HepG2 (cell line): Measurements from ENCODE around the gene TUBGCP3. TPM values are rescaled to one million over a fixed set of nuclear protein-coding genes. Genes with fewer than 3 reads are reported as not detected.

ENCODE experiments used
- ATAC-seq: fragments of 200-7000 bp; cut with Tn5 transposase; 3 replicates; pipeline ENCODE4 v1.9.1; 2020; ENCODE audit warnings: mild to moderate bottlenecking, moderate library complexity
- BruUV-seq: library from RNA; stranded (reverse); fragments of 400-500 nt; replicated peaks from 2 replicates; lab custom pipeline; 2021; lab: Mats Ljungman, UMichigan
- CTCF ChIA-PET: fragments of 300-600 bp; formaldehyde crosslinking; extraction: SDS; loops from one replicate; lab custom pipeline; 2021; ENCODE audit warnings: low total read pairs, inconsistent platforms, low intra/inter-chr PET ratio; lab: Yijun Ruan, JAX
- POLR2A ChIA-PET: fragments of 350-600 bp; sonication (Branson Sonifier 250); formaldehyde crosslinking; loops from one replicate; lab custom pipeline; 2020; ENCODE audit warnings: antibody characterized with exemption, inconsistent platforms; lab: Yijun Ruan, JAX
- DNase-seq: peaks from one replicate; pipeline ENCODE4 v3.0.0-alpha.2; 2015; ENCODE audit warnings: low spot score
- FAIRE-seq: peaks from 3 replicates; lab custom pipeline; 2011; peaks lifted over from hg19 to GRCh38; lab: Jason Lieb, UNC
- H2AFZ ChIP-seq: one replicate; pipeline ENCODE4 v1.6.1; 2011; ENCODE audit warnings: low read length, inconsistent platforms
- H3K27ac ChIP-seq: fragments of 300-600 bp; 3 replicates; pipeline ENCODE4 v1.8.0; 2011; ENCODE audit warnings: mixed run types, mild to moderate bottlenecking, mixed read lengths, low read length, inconsistent platforms; ENCODE audit not compliant: insufficient read depth; ENCODE audit errors: extremely low read length
- H3K27me3 ChIP-seq, 2 experiments: fragments of 200-600 bp in 1 of 2; 2 replicates in 1 of 2; 3 replicates in 1 of 2; pipeline versions ENCODE4 v1.6.0 to v1.8.0; 2011; ENCODE audit warnings: low read length in 2 of 2, mild to moderate bottlenecking in 2 of 2, moderate library complexity in 2 of 2, inconsistent platforms in 1 of 2; ENCODE audit not compliant: insufficient read depth in 2 of 2, control insufficient read depth in 1 of 2
- H3K36me3 ChIP-seq, 2 experiments: fragments of 200-600 bp in 1 of 2; replicated peaks in 1 of 2; 2 replicates in 1 of 2; 3 replicates in 1 of 2; pipeline versions ENCODE4 v1.5.1 to v1.8.0; 2011; ENCODE audit warnings: low read length in 2 of 2, inconsistent platforms in 1 of 2; ENCODE audit not compliant: insufficient read depth in 2 of 2, control insufficient read depth in 1 of 2
- H3K4me1 ChIP-seq: 2 replicates; pipeline ENCODE4 v1.5.1; 2012; ENCODE audit warnings: low read length, inconsistent platforms; ENCODE audit not compliant: insufficient read depth
- H3K4me2 ChIP-seq: 2 replicates; pipeline ENCODE4 v1.6.0; 2011; ENCODE audit warnings: low read depth, low read length, inconsistent platforms
- H3K4me3 ChIP-seq, 3 experiments: fragments of 200-600 bp in 1 of 3; sonication (generic), shearing (Covaris generic) in 1 of 3; replicated peaks in 1 of 3; 2 replicates each; pipeline ENCODE4 v1.5.1; 2011 to 2016; ENCODE audit warnings: low read length in 3 of 3, inconsistent platforms in 2 of 3, low read depth in 2 of 3, mild to moderate bottlenecking in 2 of 3, control low read depth in 1 of 3, mixed read lengths in 1 of 3; ENCODE audit not compliant: insufficient read depth in 1 of 3
- H3K79me2 ChIP-seq: one replicate; pipeline ENCODE4 v1.6.1; 2011; ENCODE audit warnings: low read length, inconsistent platforms; ENCODE audit not compliant: insufficient read depth
- H3K9ac ChIP-seq: 2 replicates; pipeline ENCODE4 v1.6.0; 2011; ENCODE audit warnings: mild to moderate bottlenecking, low read depth, low read length, inconsistent platforms; ENCODE audit not compliant: insufficient read depth
- H3K9me3 ChIP-seq: 2 replicates; pipeline ENCODE4 v1.5.1; 2012; ENCODE audit warnings: mild to moderate bottlenecking, low read length
- H4K20me1 ChIP-seq: 2 replicates; pipeline ENCODE4 v1.6.0; 2011; ENCODE audit warnings: inconsistent platforms, mild to moderate bottlenecking, low read length, moderate library complexity; ENCODE audit not compliant: insufficient read depth
- ATF1 ChIP-seq: IDR thresholded peaks from 2 replicates; pipeline ENCODE4 v1.6.1; 2016; ENCODE audit warnings: mild to moderate bottlenecking, control low read depth
- CENPT ChIP-seq: sonication (generic); formaldehyde crosslinking; IDR thresholded peaks from 2 replicates; pipeline ENCODE4 v1.8.0; 2022; ENCODE audit warnings: low read depth, mild to moderate bottlenecking, moderate library complexity, missing genetic modification reagents
- HNRNPK ChIP-seq: fragments of 200-400 bp; formaldehyde crosslinking; IDR thresholded peaks from 2 replicates; pipeline ENCODE4 v1.6.1; 2018; ENCODE audit warnings: low read length, low read depth, moderate library complexity, mild to moderate bottlenecking; ENCODE audit not compliant: poor library complexity, severe bottlenecking
- HNRNPLL ChIP-seq: fragments of 200-400 bp; formaldehyde crosslinking; IDR thresholded peaks from 2 replicates; pipeline ENCODE4 v1.6.1; 2017; ENCODE audit warnings: mild to moderate bottlenecking, low read depth, low read length; ENCODE audit not compliant: poor library complexity, severe bottlenecking
- MAFF ChIP-seq: IDR thresholded peaks from 2 replicates; pipeline ENCODE4 v1.6.1; 2011; ENCODE audit warnings: low read depth, low read length, improper control_type of control experiment
- MAFK ChIP-seq, 2 experiments: IDR thresholded peaks in 1 of 2; conservative IDR thresholded peaks in 1 of 2; 2 replicates each; pipeline ENCODE4 v1.6.1; 2011; ENCODE audit warnings: improper control_type of control experiment in 2 of 2, low read length in 2 of 2
- MTF1 ChIP-seq: sonication (generic); formaldehyde crosslinking; IDR thresholded peaks from 2 replicates; pipeline ENCODE4 v1.5.0; 2020; ENCODE audit warnings: missing genetic modification reagents
- PHB2 ChIP-seq: fragments of 450-650 bp; IDR thresholded peaks from 2 replicates; pipeline ENCODE4 v1.6.1; 2018; ENCODE audit not compliant: partially characterized antibody
- SOX5 ChIP-seq: IDR thresholded peaks from 2 replicates; pipeline ENCODE4 v1.6.1; 2016; ENCODE audit warnings: borderline replicate concordance
- ZNF12 ChIP-seq: sonication (generic); formaldehyde crosslinking; IDR thresholded peaks from 2 replicates; pipeline ENCODE4 v1.5.0; 2020; ENCODE audit warnings: missing genetic modification reagents
- ZNF263 ChIP-seq: sonication (generic); formaldehyde crosslinking; IDR thresholded peaks from 2 replicates; pipeline ENCODE4 v1.4.0; 2020; ENCODE audit warnings: missing genetic modification reagents
- ZUFSP ChIP-seq: sonication (generic); formaldehyde crosslinking; IDR thresholded peaks from 2 replicates; pipeline ENCODE4 v1.9.0; 2021; ENCODE audit warnings: missing genetic modification reagents, mild to moderate bottlenecking, borderline replicate concordance
- WGBS: methylation state at CpG from one replicate; pipeline ENCODE4 v1.1.6; 2017; ENCODE audit warnings: low lambda C conversion rate; 5-methylcytosine and 5-hydroxymethylcytosine counted together
- in situ Hi-C: cut with HindIII; loops from 2 replicates; pipeline ENCODE4 v1.10.0; 2017; ENCODE audit warnings: low pct_unique_long_range_greater_than_20kb; ENCODE audit not compliant: extremely low pct_ligation_motif_present
- intact Hi-C: fragments of 100-400 bp; cut with micrococcal nuclease; formaldehyde crosslinking; loops from one replicate; pipeline ENCODE4 v1.10.0; 2022; ENCODE audit not compliant: unreplicated experiment
- polyA plus RNA-seq, 8 experiments: library from polyadenylated mRNA; depleted of rRNA in 3 of 8; stranded (reverse) in 7 of 8; unstranded in 1 of 8; fragments of >200 nt; fragmentation: Illumina TruSeq in 4 of 8; extraction: Trizol in 4 of 8; gene quantifications; 2 replicates each; pipeline versions ENCODE4 v1.2.1 to v1.2.3, GENCODE V29; 2011 to 2016; ENCODE audit warnings: low read depth in 4 of 8, missing spikeins in 1 of 8, mixed read lengths in 1 of 8; ENCODE audit not compliant: insufficient read depth in 1 of 8
- total RNA-seq, 5 experiments: library from RNA; depleted of rRNA; stranded (reverse); fragments of >200 nt; fragmentation: Illumina TruSeq; extraction: Trizol; gene quantifications; 2 replicates each; pipeline ENCODE4 v1.2.3, GENCODE V29; 2016; ENCODE audit warnings: low read depth in 1 of 5
- TF ChIP-seq, protein P1 (sequence below): sonication (generic); formaldehyde crosslinking; IDR thresholded peaks from 2 replicates; pipeline ENCODE4 v1.8.0; 2022; ENCODE audit warnings: mild to moderate bottlenecking, missing genetic modification reagents, borderline replicate concordance

Gene TUBGCP3
- total and polyA plus RNA-seq, 2 of the 13 experiments (the other 11 are each of a cell fraction or from before 2014, with no cell fraction given), result 12.6 to 15.5 TPM

DNA sequence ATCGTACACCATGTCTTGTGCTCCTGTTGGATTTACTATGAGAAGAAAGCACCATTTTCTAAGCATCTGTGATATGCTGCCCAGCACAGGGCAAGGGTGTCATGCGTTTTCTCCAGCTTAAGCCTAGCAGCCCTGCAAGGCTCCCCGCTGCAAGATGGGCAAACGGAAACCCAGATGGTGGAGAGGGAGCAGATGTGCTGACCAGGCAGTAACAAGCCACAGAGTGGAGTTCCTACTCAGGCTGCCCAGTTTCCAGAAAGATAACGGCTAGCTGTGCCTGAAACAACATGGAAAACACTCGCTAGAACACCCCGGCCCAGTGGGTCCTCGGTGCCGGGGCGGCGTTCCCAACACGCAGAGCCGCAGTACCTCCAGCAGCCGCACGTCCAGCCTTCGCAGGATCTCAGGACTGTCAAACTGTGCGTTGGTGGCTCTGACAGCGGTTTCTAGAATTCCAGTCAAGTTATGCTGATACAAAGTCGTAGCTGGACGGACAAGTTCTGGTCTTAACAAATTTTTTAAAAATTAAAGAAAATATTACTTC, 68.4 kb downstream of the TUBGCP3 start:
- POLR2A ChIA-PET, result no interaction called here
- FAIRE-seq (no peak), DNase-seq (no peak), ATAC-seq (no peak)
- Histone ChIP-seq H3K4me2 (no peak overlapping the region), H2AFZ (no peak overlapping the region), H4K20me1 (no peaks in the 10 kb centered on the region), H3K27me3 (no peaks in the 10 kb centered on the region), H3K9ac (no peak overlapping the region), H3K27ac (no peak overlapping the region), H3K79me2 (no peaks in the 10 kb centered on the region), H3K9me3 (no peaks in the 10 kb centered on the region), H3K36me3 (peaks cover 17 to 65% of the 10 kb centered on the region in 2 experiments), H3K4me3 (no peak overlapping the region), H3K4me1 (no peaks in the 10 kb centered on the region)
- intact Hi-C loops (no loop called here), in situ Hi-C loops (no loop called here)
- CTCF ChIA-PET, result no interaction called here
- TF ChIP-seq MAFK (conservative IDR thresholded peaks at IDR 0.05 in 1 of 2, IDR thresholded peaks at IDR 0.05 in 1 of 2; ENCODE audit: low read length in 2 of 2), result peak; percentile 56 to 67; a peak in 3 of 4 replicates
- TF ChIP-seq MAFF, result 0 out of 2 replicates have a peak, but pooled peaks have one; percentile 28
- TF ChIP-seq ZNF12, result no peak
- WGBS, result 98% methylated on average over 20 of the region's 20 CpGs
- no TSS peak for BruUV-seq

DNA sequence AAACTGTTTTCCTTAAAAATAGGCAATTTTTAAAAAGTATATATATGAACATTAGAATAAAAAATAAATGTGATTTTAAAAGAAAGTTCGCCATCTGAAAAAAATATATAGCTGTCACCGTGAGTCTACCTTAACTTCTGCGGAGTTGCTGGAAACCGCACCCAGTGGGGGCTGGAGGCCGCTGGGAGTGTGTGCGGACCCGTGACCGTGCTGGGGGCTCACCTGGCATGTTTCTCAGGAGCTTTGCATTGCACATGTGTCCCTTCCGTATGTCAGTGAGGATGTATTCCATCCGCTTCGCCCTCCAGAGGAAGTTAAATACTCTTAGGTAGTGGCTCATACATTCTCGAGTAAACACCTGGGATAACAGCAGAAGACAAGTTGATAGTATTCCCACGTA, 71.7 kb downstream of the TUBGCP3 start:
- Histone ChIP-seq H3K9ac (no peak overlapping the region), H3K36me3 (peaks cover 13 to 41% of the 10 kb centered on the region in 2 experiments), H4K20me1 (no peaks in the 10 kb centered on the region), H3K27me3 (no peaks in the 10 kb centered on the region), H2AFZ (no peak overlapping the region), H3K4me1 (no peaks in the 10 kb centered on the region), H3K4me2 (no peak overlapping the region), H3K79me2 (no peaks in the 10 kb centered on the region), H3K27ac (no peak overlapping the region), H3K9me3 (no peaks in the 10 kb centered on the region), H3K4me3 (no peak overlapping the region)
- intact Hi-C loops (no loop called here), in situ Hi-C loops (no loop called here)
- FAIRE-seq (no peak), ATAC-seq (no peak), DNase-seq (no peak)
- BruUV-seq, result no TSS peak
- WGBS, result 98% methylated on average over 13 of the region's 13 CpGs
- POLR2A ChIA-PET, result no interaction called here
- CTCF ChIA-PET, result no interaction called here
- no peak for TF ChIP-seq CENPT
- TF ChIP-seq ZUFSP (CRISPR knock-in tag), result no peak
- TF ChIP-seq PHB2, result no peak
- TF ChIP-seq MTF1, result no peak
- TF ChIP-seq, protein P1, sequence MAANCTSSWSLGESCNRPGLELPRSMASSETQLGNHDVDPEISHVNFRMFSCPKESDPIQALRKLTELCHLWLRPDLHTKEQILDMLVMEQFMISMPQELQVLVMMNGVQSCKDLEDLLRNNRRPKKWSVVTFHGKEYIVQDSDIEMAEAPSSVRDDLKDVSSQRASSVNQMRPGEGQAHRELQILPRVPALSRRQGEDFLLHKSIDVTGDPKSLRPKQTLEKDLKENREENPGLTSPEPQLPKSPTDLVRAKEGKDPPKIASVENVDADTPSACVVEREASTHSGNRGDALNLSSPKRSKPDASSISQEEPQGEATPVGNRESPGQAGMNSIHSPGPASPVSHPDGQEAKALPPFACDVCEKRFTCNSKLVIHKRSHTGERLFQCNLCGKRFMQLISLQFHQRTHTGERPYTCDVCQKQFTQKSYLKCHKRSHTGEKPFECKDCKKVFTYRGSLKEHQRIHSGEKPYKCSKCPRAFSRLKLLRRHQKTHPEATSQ (CRISPR knock-in tag), result no peak
- TF ChIP-seq HNRNPLL, result no peak
- TF ChIP-seq SOX5 (CRISPR knock-in tag), result no peak
- no peak for TF ChIP-seq ZNF263
- TF ChIP-seq ATF1, result no peak
- TF ChIP-seq HNRNPK, result no peak
